ENCODE data around the gene CFAP410. TPM values are rescaled to one million over a fixed set of nuclear protein-coding genes. Genes with fewer than 3 reads are reported as not detected.

CFAP410 gene
- total RNA-seq, 1 experiment from 2014 or later, result 26.3 TPM

- peak; percentile 30 for DNase-seq (ENCODE audit: low spot score)
These were observed 38.8 kb downstream of the CFAP410 start for GRCh38 chr21:44300262-44300959.

GRCh38 chr21:44299458-44300261 lies 39.5 kb downstream of the CFAP410 start, which contains the start of gene PFKL:
Gene PFKL (plus strand): TSS chr21:44300053. CDS start chr21:44300106, 53 bp downstream.
- DNase-seq (ENCODE audit: low spot score), result peak; percentile 41

GRCh38 chr21:44299085-44299457 lies 40.1 kb downstream of the CFAP410 start:
- no peak for DNase-seq (ENCODE audit: low spot score)

- DNase-seq (ENCODE audit: low spot score), result no peak
These were observed 40.9 kb downstream of the CFAP410 start for GRCh38 chr21:44298301-44298700.

GRCh38 chr21:44297525-44298290 lies 41.5 kb downstream of the CFAP410 start:
- peak; percentile 87 for DNase-seq (ENCODE audit: low spot score)

GRCh38 chr21:44296916-44297315 lies 42.3 kb downstream of the CFAP410 start:
- DNase-seq (ENCODE audit: low spot score), result no peak

DNA sequence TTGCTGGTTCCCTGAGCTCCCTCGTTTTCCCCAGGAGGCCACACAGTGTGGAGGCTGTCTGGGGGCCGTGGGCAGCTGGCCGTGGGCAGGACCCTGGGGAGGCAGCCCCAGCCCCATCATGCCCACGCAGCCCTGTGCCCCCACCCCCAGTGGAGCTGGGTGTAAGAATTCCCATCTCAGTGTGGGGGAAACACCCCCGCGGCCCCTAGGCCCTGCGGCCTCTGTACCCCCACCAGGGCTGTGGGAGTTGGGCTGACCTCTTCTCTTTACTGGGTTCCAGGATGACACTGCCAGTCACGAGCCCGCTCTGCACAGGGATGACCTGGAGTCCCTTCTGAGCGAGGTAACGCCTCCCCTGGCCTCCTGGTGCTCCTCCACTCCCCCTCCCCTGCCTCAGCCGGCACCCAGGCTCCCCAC lies 43.1 kb downstream of the CFAP410 start:
- DNase-seq (ENCODE audit: low spot score), result no peak

DNA sequence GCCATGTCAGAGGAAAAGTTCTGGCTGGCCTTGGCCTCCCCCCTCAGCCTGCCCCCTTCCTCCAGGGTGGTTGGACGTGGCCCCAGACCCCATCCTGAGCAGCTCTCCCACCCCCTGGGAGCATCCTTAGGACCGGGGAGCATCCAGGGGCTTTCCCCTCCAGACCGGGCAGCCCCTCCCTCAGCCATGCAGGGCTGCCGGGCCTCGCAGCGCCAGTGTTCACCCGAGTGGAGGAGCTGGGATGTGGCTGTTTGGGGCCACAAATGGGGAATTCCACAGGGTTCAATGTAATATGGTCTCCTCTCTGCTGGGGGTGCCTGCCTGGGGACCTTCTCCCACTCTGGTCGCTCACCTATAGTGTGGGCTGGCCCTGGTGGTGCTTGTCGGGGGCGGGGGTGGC lies 43.5 kb downstream of the CFAP410 start:
- DNase-seq (ENCODE audit: low spot score), result no peak

GRCh38 chr21:44295163-44295573 lies 44.0 kb downstream of the CFAP410 start:
- no peak for DNase-seq (ENCODE audit: low spot score)

GRCh38 chr21:44294391-44295162 lies 44.6 kb downstream of the CFAP410 start:
- DNase-seq (ENCODE audit: low spot score), result peak; percentile 68

- DNase-seq (ENCODE audit: low spot score), result no peak
These were observed 45.5 kb downstream of the CFAP410 start for GRCh38 chr21:44293551-44294231.

DNA sequence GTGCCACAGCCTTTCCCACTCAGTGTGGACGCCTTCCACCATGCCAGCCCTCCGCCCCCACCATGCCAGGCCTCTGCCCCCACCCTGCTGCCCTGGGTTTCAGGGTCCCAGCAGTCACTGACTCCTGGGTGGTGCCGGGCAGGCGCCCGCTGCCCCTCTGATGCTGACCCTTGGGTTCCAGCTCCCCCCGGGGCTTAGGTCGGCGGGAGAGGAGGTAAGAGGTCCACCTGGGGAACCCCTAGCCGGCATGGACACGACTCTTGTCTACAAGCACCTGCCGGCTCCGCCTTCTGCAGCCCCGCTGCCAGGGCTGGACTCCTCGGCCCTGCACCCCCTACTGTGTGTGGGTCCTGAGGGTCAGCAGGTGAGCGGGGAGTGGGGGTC lies 46.4 kb downstream of the CFAP410 start:
- DNase-seq (ENCODE audit: low spot score), result no peak

DNA sequence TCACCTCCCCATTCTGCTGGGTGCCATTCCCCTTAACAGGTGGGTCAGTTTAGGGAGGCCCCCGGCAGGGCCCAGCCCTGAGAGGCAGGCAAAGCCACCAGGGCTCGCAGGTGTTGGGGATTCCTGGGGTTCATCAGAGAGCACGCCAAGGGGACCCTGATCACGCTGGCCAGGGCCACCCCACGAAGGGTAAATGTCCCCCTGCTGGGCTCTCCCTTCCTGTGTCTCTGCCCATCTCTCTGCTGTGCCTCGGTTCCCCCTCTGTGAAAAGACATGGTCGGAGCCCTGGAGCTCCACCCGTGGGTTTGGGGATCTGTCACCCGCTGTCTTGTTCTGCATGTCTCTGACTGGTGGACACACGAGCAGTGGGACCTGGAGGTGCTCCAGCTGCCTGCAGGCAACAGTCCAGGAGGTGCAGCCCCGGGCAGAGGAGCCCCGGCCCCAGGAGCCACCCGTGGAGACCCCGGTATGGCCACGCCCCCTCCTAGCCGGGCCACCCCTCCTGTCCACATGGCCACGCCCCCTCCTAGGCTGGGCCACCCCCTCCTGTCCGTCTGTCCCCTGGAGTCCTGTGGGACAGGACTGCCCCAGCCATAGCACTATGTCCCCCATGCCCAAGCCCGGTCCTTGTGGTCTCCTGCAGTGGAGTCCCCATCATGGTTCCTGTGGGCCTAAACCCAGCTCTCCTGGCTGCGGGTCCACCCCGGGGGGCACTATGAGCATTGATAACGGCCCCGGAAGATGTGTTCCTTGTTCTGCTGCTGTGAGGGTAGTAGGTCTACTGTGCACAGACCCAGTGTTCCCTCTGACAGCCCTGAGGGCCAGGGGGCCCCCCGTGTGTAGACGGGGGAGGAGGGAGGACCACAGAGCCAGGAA lies 47.0 kb downstream of the CFAP410 start:
- no peak for DNase-seq (ENCODE audit: low spot score)

DNA sequence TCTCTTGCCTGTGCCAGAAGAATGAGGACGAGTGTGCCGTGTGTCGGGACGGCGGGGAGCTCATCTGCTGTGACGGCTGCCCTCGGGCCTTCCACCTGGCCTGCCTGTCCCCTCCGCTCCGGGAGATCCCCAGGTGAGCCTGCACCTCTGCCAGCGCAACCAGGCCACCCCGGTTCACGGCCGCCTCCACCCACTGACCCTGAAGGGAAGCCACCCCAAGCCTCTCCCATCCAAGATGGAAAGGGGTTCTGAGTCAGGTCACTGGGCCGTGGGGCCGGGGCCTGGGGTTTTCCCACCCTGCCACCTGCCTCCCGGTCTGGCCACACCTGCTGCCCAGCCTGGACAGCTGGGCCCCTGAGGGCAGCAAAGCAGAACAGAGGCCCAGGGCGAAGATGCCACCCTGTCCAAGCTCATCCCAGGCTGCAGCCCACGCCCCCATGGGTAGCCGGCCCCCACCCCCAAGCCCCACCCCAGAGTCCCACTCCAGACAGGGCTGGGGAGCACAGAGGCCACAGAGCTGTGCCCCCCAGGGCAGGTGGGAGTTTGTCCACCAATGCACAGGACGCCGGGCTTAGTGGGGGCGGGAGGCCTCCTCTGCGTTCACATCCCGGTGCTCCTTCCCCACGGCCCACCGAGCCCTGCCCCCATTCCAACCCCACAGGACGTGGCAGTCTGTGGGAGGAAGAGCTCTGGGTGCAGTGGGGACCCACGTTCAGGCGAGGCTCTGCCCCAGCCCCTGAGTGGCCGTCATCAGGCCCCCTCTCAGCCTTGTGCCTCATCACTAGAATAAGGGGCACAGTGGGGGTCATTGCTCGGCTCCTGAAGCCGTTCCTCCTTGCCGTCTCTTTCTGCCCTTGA lies 47.9 kb downstream of the CFAP410 start:
- no peak for DNase-seq (ENCODE audit: low spot score)

DNA sequence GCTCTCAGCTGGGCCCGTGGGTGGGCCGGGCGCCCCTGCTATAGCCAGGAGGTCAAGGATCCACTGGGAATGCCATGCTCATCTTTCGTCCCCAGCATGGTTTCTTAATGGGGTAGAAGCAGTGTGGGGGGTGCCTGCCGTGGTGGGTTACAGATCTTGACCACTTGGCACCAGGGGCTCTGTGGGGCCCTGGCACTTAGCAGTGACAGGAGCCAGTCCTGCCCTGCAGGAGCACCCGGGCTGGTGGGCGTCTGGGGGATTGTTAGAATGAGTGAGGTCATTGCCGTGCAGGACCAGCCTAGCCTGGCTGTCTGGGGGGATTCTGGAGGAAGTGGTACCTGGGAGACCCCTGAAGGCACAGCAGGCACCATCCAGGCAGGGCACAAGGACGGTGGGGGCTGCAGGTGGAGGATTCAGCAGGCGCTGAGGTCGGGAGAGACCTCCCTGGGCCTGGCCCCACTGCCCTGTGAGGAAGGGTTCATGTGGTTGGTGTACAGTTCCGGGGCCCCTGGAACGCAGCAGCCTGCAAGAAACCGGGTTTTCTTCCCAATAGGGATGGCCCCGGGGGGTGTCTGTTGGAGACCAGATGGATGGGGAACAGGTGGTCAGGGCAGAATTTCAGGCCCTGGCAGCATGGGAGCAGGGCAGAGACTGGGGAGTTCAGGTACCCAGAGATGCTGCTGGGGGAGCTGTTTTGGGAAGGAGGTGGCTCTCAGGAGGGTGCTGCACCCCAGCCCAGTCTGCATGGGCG lies 48.7 kb downstream of the CFAP410 start:
- DNase-seq (ENCODE audit: low spot score), result no peak

DNA sequence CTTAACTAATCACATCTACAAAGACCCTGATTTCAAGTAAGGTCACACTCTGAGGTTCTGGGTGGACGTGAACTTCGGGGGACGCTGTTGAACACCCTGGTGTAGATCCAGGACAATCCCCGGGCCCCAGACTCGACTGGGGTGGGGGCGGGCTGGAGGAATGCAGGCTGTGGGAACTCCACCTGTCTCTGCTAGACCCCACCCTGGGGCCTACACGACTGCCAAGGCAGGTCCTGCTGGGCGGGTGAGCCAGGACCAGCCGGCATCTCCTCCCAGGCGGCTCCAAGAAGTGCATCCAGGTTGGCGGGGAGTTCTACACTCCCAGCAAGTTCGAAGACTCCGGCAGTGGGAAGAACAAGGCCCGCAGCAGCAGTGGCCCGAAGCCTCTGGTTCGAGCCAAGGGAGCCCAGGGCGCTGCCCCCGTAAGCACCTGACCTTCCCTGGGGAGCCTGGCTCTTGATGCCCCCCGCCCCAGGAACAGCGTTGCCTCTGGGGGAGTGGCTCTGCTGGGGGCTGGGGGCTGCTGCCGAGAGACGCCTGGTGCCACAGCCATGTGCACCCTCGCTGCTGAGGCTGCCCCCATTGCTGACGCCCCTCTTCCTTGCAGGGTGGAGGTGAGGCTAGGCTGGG lies 49.7 kb downstream of the CFAP410 start:
- no peak for DNase-seq (ENCODE audit: low spot score)

- DNase-seq (ENCODE audit: low spot score), result no peak
These were observed 50.7 kb downstream of the CFAP410 start for GRCh38 chr21:44288251-44289110.
